GM19193 (cell line): Measurements from ENCODE around the gene TNFRSF8.
A peak's percentile ranks its signal among the peaks of the same experiment; 100 is the strongest.

Source experiments
- POLR2A ChIP-seq: IDR thresholded peaks from 4 replicates; pipeline ENCODE4 v1.6.1; 2011; ENCODE audit not compliant: insufficient read depth, insufficient read length; ENCODE audit errors: extremely low read depth

Gene TNFRSF8

GRCh38 chr1:12053752-12054548, 9.2 kb upstream of the TNFRSF8 start:
- TF ChIP-seq POLR2A, result peak; percentile 40

- TF ChIP-seq POLR2A, result no peak
Observed at GRCh38 chr1:12055259-12055658, 7.8 kb upstream of the TNFRSF8 start.

GRCh38 chr1:12056331-12056841, 6.7 kb upstream of the TNFRSF8 start:
- TF ChIP-seq POLR2A, result no peak

- no peak for TF ChIP-seq POLR2A
Observed at GRCh38 chr1:12057382-12057781, 5.7 kb upstream of the TNFRSF8 start.

- no peak for TF ChIP-seq POLR2A
Observed at GRCh38 chr1:12057940-12058687, 5.0 kb upstream of the TNFRSF8 start.

GRCh38 chr1:12059226-12059625, 3.9 kb upstream of the TNFRSF8 start:
- no peak for TF ChIP-seq POLR2A

GRCh38 chr1:12059722-12060464, 3.2 kb upstream of the TNFRSF8 start:
- no peak for TF ChIP-seq POLR2A

- no peak for TF ChIP-seq POLR2A
Observed at GRCh38 chr1:12060500-12060899, 2.6 kb upstream of the TNFRSF8 start.

GRCh38 chr1:12064073-12064969, 1.2 kb downstream of the TNFRSF8 start:
- peak; percentile 23 for TF ChIP-seq POLR2A

- peak; percentile 30 for TF ChIP-seq POLR2A
Observed at GRCh38 chr1:12065872-12066271, 2.8 kb downstream of the TNFRSF8 start.

GRCh38 chr1:12067900-12068821, 5.1 kb downstream of the TNFRSF8 start:
- TF ChIP-seq POLR2A, result peak; percentile 48

- TF ChIP-seq POLR2A, result no peak
Observed at GRCh38 chr1:12069623-12070244, 6.6 kb downstream of the TNFRSF8 start.

- TF ChIP-seq POLR2A, result no peak
Observed at GRCh38 chr1:12071892-12072291, 8.8 kb downstream of the TNFRSF8 start.

- TF ChIP-seq POLR2A, result no peak
Observed at GRCh38 chr1:12072741-12073140, 9.6 kb downstream of the TNFRSF8 start.
